Calu3 (cell line): ENCODE results near the gene ZC3H12C. TPM values are rescaled to one million over a fixed set of nuclear protein-coding genes. Genes with fewer than 3 reads are reported as not detected.

Experiments
- BruUV-seq: library from RNA; stranded (reverse); fragments of 400-500 nt; replicated peaks from 2 replicates; lab custom pipeline; 2021; lab: Mats Ljungman, UMichigan
- CTCF ChIA-PET: fragments of 300-600 bp; sonication (Branson Sonifier 250); formaldehyde crosslinking; loops from one replicate; lab custom pipeline; 2022; ENCODE audit warnings: antibody characterized with exemption; lab: Charles Lee
- DNase-seq: peaks from one replicate; pipeline ENCODE4 v3.0.0; 2022
- H3K27ac Mint-ChIP-seq: one replicate; pipeline ENCODE4 v1.8.0; 2022; ENCODE audit warnings: mixed read lengths; ENCODE audit not compliant: unreplicated experiment
- H3K27me3 Mint-ChIP-seq: one replicate; pipeline ENCODE4 v1.8.0; 2022; ENCODE audit warnings: mixed read lengths; ENCODE audit not compliant: unreplicated experiment
- H3K36me3 Mint-ChIP-seq: one replicate; pipeline ENCODE4 v1.8.0; 2022; ENCODE audit warnings: mild to moderate bottlenecking, moderate library complexity, mixed read lengths; ENCODE audit not compliant: insufficient read depth, unreplicated experiment
- H3K4me1 Mint-ChIP-seq: one replicate; pipeline ENCODE4 v1.8.0; 2022; ENCODE audit warnings: mild to moderate bottlenecking, low read depth, mixed read lengths; ENCODE audit not compliant: unreplicated experiment
- H3K4me3 Mint-ChIP-seq: one replicate; pipeline ENCODE4 v1.8.0; 2022; ENCODE audit warnings: mild to moderate bottlenecking, low read depth, moderate library complexity, mixed read lengths; ENCODE audit not compliant: unreplicated experiment
- H3K9me3 Mint-ChIP-seq: one replicate; pipeline ENCODE4 v1.8.0; 2022; ENCODE audit warnings: low read depth, mixed read lengths; ENCODE audit not compliant: unreplicated experiment
- intact Hi-C: fragments of 100-400 bp; cut with micrococcal nuclease; formaldehyde crosslinking; loops from one replicate; pipeline ENCODE4 v1.10.0; 2022; ENCODE audit not compliant: unreplicated experiment
- total RNA-seq: library from RNA; stranded (reverse); gene quantifications from 2 replicates; pipeline ENCODE4 v1.2.3, GENCODE V29; 2022
- TF ChIP-seq, protein P1 (sequence below): fragments of 200-600 bp; IDR thresholded peaks from one replicate; pipeline ENCODE4 v1.8.0; 2022; ENCODE audit warnings: antibody characterized with exemption; ENCODE audit not compliant: unreplicated experiment

The ZC3H12C gene
- total RNA-seq, 1 experiment from 2014 or later, result 14.1 TPM

DNA sequence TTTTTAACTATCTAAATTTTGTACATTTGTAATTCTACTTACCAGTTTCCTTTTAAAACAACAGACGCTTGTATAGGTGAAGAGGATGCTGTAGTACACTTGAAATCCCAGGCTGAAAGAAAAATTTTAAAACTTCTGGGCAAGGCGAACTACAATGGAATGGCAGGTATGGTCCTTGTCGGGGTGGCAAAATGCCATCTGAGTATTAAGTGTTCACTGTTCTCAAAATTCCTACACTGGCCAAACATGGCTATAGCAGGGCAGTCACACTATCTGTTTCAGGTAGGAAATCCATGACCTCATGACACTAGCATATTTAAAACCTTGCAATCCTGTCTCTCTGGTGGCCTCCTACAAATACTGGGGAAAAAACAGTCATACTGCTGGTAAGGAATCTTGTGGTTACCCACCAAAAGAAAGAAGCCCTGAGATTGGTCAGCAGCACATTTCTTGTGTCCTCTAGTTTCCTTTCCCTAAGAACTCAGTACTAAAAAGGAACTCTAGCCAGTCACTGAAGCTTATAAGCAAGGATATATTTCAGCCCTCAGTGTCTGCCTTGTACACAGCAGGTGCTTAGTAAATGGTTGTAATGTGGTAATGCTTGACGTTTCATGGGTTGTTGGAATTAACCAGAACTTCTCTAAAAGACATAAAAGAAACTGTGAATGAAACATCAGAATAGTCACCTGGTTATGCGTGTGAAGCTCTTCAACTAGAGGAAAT lies 5.2 kb upstream of the ZC3H12C start:
- Mint-ChIP-seq H3K4me1 (peaks cover 20% of the 10 kb centered on the region), H3K27ac (no peak overlapping the region), H3K4me3 (no peak overlapping the region), H3K27me3 (no peaks in the 10 kb centered on the region), H3K36me3 (peaks cover 9% of the 10 kb centered on the region), H3K9me3 (peaks cover 3% of the 10 kb centered on the region)
- TF ChIP-seq, protein P1, sequence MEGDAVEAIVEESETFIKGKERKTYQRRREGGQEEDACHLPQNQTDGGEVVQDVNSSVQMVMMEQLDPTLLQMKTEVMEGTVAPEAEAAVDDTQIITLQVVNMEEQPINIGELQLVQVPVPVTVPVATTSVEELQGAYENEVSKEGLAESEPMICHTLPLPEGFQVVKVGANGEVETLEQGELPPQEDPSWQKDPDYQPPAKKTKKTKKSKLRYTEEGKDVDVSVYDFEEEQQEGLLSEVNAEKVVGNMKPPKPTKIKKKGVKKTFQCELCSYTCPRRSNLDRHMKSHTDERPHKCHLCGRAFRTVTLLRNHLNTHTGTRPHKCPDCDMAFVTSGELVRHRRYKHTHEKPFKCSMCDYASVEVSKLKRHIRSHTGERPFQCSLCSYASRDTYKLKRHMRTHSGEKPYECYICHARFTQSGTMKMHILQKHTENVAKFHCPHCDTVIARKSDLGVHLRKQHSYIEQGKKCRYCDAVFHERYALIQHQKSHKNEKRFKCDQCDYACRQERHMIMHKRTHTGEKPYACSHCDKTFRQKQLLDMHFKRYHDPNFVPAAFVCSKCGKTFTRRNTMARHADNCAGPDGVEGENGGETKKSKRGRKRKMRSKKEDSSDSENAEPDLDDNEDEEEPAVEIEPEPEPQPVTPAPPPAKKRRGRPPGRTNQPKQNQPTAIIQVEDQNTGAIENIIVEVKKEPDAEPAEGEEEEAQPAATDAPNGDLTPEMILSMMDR, result no peak
- intact Hi-C loops, result no loop called here
- DNase-seq, result no peak
- no TSS peak for BruUV-seq
- CTCF ChIA-PET, result no interaction called here

DNA sequence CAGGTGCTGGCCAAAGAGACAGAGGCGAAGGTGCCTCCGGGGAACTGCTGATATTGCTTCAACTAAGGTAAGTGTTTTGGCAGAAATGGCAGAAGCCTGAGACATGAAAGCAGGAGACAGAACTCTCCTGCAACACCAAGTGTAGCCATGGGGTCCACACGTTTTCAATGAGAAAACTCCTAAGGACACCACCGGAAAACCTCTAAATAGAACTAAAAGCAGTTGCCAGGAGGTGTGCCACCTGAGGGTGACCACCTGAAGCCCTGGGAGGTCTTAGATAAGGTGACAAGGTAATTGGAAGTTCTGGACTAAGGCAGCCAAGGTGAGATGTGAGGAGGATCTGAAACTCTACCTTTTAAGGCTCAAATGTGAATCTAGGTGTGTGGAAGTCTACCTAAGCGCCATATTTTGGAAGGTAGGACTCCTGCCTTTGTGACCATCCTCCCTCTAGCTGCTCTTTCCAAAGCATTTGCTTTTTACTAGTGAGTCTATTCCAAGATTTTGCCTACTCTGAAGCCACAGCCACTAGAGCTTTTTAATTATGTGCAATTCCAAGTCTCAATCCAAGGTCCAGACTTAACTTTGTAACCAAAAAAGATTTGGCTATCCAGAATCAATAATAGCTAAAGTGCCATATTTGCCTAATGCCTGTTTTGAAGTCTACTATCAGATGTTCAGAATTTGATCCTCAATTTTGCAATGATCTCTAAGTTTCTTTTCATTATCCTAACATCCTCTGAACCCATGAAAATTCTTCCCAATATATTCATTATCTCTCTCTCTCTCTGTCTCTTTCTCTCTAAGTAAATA lies 4.5 kb upstream of the ZC3H12C start:
- no peak for DNase-seq
- Mint-ChIP-seq H3K9me3 (peaks cover 3% of the 10 kb centered on the region), H3K4me3 (no peak overlapping the region), H3K27ac (no peak overlapping the region), H3K36me3 (peaks cover 11% of the 10 kb centered on the region), H3K4me1 (peaks cover 20% of the 10 kb centered on the region), H3K27me3 (no peaks in the 10 kb centered on the region)
- CTCF ChIA-PET, result no interaction called here
- TF ChIP-seq, protein P1, result no peak
- intact Hi-C loops, result no loop called here
- no TSS peak for BruUV-seq

DNA sequence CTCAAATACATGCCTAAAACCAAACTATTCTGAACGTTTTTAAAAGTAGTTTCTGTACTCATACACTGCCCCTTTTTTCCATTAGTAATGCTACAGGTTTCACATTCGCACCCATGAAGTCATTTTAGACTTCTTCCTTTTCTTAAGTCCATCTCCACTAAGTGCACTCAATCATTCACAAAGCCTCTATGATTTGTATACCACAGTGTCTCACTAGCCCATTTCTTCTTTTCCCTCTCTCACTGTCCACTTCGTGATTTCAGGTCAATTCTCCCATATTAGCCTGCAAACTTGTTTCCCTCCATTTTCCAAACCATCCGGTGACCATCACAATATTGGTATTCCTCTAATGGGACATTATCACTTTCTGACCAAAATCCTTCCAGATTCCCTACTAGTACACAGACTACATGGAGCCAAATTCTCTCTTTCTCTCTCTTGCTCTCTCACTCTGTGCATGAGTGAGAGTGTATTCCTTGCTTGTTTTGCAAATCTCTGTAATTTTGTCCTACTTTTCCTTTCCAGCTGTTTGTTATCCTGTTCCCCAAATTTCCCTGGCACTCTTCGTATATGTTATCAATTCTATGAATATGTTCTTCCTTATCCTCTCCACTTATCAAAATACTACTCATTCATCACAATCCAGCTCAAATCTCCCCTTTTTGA lies 3.4 kb upstream of the ZC3H12C start:
- no peak for DNase-seq
- TF ChIP-seq, protein P1, result no peak
- Mint-ChIP-seq H3K4me3 (no peak overlapping the region), H3K27ac (no peak overlapping the region), H3K27me3 (no peaks in the 10 kb centered on the region), H3K9me3 (peaks cover 3% of the 10 kb centered on the region), H3K36me3 (peaks cover 17% of the 10 kb centered on the region), H3K4me1 (peaks cover 20% of the 10 kb centered on the region)
- CTCF ChIA-PET, result no interaction called here
- intact Hi-C loops, result loop anchor here (5.0 to 10.0 kb wide), 2 partner anchors 103 to 275 kb away; no protein-coding TSS in a partner anchor
- no TSS peak for BruUV-seq

DNA sequence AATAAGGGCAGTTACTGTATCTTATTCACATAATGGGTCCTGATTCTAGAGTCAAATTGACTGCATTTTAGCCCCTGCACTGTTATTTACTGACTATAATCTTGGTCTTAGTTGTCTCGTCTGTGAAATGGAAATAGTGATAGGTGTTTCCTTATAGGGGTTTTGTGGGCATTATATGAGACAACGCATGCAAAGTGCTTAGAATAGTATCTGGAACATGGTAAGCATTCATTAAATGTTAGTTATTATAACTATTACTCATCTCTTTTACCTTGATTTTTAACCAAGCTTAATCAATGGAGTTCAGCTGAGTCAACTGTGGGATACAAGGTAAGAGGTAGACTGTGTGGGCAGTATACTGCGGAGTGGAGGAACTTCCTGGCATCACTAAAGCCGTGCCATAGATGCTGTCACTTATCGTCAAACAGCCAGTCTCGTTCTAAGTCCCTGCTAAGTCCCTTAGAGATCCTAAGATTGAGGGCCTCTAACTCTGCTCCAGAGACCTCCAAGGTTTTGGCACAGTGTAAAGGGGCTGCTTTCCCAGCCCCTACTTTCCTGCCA lies 2.6 kb upstream of the ZC3H12C start:
- Mint-ChIP-seq H3K27me3 (no peaks in the 10 kb centered on the region), H3K4me3 (no peak overlapping the region), H3K4me1 (peaks cover 24% of the 10 kb centered on the region), H3K36me3 (peaks cover 17% of the 10 kb centered on the region), H3K27ac (no peak overlapping the region), H3K9me3 (peaks cover 3% of the 10 kb centered on the region)
- CTCF ChIA-PET, result no interaction called here
- BruUV-seq, result no TSS peak
- DNase-seq, result no peak
- TF ChIP-seq, protein P1, result no peak
- intact Hi-C loops, result loop anchor here (5.0 to 10.0 kb wide), 2 partner anchors 102 to 274 kb away; no protein-coding TSS in a partner anchor
